HG03520 (cell line): ENCODE data around the gene MYBPH.

Experiments
- ATAC-seq: cut with Tn5 transposase; IDR thresholded peaks from one replicate; pipeline ENCODE4 v1.9.1; 2021; ENCODE audit warnings: mild to moderate bottlenecking, moderate library complexity; ENCODE audit not compliant: unreplicated experiment

The MYBPH gene

GRCh38 chr1:203131548-203132200 lies 44.0 kb downstream of the MYBPH start:
- ATAC-seq = no peak

GRCh38 chr1:203130358-203130985 lies 45.2 kb downstream of the MYBPH start:
- no peak for ATAC-seq

- ATAC-seq = no peak
These were observed 46.0 kb downstream of the MYBPH start for GRCh38 chr1:203129501-203130231.

GRCh38 chr1:203128716-203129500 lies 46.7 kb downstream of the MYBPH start:
- no peak for ATAC-seq

DNA sequence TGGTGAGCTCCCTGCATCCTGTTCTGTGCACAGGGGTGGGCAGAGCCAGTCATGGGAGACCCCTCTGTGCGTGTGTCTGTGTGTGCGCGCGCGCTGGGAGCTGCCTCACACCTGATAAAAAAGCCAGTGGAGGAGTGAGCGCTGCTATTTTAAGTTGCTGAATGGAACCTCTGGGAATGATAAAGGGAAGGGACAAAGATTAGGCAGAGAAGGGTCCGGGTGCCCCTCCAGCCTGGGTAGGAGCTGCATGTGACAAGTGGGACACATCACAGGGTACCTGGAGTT lies 47.3 kb downstream of the MYBPH start:
- no peak for ATAC-seq

DNA sequence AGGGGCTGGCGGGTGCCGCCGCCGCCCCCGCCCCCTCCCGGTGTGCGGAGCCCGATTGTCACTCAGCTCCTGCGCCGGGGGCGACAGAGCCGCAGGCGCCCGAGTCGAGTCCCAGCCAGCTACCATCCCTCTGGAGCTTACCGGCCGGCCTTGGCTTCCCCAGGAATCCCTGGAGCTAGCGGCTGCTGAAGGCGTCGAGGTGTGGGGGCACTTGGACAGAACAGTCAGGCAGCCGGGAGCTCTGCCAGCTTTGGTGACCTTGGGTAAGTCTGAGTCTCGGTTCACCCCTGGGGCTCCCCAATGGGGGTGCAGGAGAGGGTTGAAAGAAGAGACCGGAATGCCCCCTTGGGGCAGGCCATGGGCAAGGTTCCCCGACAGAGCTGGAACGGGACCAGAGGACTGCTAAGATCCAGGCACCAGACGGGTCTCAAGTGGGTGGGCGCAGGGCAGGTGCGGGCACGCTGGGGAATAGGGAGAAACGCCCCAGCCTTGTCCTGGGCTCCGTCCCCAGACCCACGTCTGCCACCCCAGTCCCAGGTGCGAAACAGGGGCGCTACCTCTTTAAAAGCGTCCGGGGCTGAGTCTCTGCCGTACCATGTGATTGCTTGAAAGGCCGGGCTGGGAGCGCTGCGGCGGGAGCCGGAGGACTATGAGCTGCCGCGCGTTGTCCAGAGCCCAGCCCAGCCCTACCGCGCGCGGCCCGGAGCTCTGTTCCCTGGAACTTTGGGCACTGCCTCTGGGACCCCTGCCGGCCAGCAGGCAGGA lies 47.8 kb downstream of the MYBPH start, which contains the start of gene ADORA1:
TSS of gene ADORA1 (plus strand) at position 61 of the 765 bp plus-strand sequence. CDS start 1,116 bp downstream, outside the sequence.
- no peak for ATAC-seq

DNA sequence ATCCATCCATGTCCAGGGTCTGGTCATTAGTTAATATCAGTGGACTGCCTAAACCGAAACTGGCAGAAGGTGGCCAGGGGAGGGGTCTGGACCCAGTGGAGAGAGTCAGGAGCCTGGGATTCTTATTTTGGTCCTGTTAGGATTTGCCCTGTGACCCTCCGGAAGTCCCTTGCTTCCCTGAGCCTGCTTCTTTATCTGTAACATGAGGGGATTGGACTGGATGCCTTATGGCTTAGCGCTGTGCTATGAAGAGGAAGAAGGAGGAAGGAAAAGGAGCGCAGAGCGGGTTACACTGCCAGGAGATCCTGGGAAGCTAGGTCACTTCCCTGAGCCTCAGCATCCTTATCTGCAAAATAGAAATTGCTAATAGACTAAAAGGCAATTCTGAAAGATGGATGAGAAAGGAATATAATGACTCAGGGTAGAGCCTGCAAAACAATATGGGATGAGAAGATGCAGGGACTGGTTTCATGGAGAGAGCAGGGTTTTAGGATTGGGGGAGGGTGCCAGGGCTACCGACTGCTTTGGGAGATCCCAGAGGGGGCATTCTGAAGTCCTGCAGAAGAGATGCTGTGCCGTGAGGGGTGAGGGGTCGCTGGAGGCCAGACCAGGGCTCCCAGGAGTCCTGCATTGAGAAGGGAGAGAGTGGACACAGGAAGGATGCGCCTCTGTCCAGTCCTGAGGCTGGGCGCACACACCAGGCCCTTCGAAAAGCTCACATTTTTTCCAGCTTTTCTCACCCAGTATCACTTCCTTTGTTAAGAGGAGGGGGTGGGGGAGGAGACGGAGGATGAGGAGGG lies 48.6 kb downstream of the MYBPH start:
- no peak for ATAC-seq

GRCh38 chr1:203126151-203126865 lies 49.3 kb downstream of the MYBPH start:
- no peak for ATAC-seq

GRCh38 chr1:203124546-203125317 lies 50.9 kb downstream of the MYBPH start:
- ATAC-seq = no peak

DNA sequence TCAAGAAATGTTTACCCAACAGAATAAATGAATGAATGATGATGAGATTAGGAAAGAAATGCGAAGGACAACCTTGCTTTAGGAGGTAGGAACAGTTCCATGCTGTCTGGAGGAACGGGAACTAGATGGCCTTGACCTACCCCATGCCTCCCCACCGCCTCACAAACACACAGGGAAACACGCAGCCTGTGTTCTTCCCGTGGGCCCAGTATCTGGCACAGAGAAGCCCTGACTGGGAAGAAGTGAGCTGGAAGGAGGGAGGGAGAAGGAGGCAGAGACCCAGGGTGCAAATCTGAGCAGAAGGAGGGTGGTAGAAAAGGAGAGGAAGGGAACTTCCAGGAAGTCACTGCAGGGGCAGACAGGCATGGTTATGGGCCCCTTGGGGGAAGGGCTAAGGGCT lies 51.6 kb downstream of the MYBPH start:
- no peak for ATAC-seq

DNA sequence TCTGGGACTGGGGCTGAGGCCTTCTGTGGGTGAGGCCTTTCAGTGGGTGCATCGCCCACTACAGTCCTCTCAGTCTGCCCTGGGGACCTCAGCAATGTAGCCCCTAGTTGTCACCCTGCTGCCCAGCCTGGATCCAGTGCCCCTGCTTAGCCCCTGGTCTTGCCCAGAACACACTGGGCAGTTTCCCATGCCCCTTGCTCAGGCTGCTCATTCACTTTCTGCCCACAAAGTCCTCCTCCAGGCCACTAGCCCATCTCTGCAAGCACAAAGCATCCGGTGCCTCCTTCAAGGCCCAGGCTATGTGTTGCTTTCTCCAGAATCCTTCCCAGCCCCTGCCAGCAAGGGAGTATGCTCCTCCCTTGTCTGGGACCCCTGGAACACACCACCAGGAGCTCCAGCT lies 53.5 kb downstream of the MYBPH start:
- ATAC-seq = no peak

- no peak for ATAC-seq
These were observed 54.2 kb downstream of the MYBPH start for GRCh38 chr1:203121186-203122015.

DNA sequence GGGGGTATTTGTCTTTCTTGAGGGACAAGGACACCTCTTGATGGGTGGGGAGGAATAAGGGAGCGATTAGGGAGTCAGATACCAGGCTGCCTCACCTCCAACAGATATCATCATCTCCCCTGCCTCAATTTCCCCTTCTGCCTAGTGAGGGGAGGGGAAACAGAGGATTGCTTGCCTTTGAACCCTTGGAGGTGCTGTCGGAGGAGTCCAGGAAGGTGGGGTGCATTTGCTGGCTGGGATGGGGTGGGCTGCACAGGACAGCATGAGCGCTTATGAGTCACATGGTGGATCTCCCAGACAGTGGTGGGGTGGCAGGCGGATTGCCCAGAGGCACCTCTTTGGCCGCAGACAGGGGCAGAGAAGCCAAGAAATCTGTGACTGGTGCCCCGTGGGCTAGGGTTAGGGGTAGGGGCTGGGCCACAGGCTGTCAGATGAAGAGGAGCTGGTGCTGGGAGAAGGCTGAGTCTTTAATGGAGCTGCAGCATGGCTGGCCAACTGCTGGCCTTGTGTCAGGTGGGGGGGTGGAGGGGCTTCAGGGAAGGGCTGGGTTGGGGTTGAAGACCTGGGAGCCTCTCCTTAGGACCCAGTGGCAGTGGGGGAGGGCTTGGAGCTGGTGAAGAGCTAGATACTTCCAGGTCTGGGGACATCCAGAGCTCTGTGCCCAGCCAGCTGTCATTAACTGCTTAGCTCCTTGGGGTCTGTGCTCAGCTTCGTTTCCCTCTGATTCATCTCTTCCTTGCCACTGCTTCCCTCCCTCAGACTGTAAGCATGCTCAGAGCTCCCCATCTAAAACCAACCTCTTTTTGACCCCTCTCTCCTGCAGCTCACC lies 55.1 kb downstream of the MYBPH start:
- ATAC-seq = no peak
